Esophagus (tissue), 2 donors: ENCODE data around the gene HOXA3. TPM values are rescaled to one million over a fixed set of nuclear protein-coding genes. Genes with fewer than 3 reads are reported as not detected.

ENCODE experiments used
- H3K27ac ChIP-seq, 2 donors: one replicate each; pipeline ENCODE4 v1.5.1; 2013; ENCODE audit warnings: low read depth in 2 of 2, mild to moderate bottlenecking in 2 of 2, inconsistent platforms in 1 of 2, low read length in 1 of 2, moderate library complexity in 1 of 2
- H3K27me3 ChIP-seq, 2 donors: one replicate each; pipeline ENCODE4 v1.6.1; 2013; ENCODE audit warnings: low read length in 2 of 2, control low read depth in 1 of 2, mild to moderate bottlenecking in 1 of 2; ENCODE audit not compliant: insufficient read depth in 2 of 2, control insufficient read depth in 1 of 2
- H3K36me3 ChIP-seq, 2 donors: one replicate each; pipeline ENCODE4 v1.6.1; 2013; ENCODE audit warnings: low read length in 1 of 2; ENCODE audit not compliant: control insufficient read depth in 2 of 2, insufficient read depth in 2 of 2
- H3K4me1 ChIP-seq, 2 donors: one replicate each; pipeline ENCODE4 v1.6.1; 2013; ENCODE audit warnings: low read length in 1 of 2; ENCODE audit not compliant: control insufficient read depth in 2 of 2, insufficient read depth in 2 of 2
- H3K4me3 ChIP-seq, 2 donors: one replicate each; pipeline ENCODE4 v1.5.1; 2013; ENCODE audit warnings: low read length in 2 of 2, mild to moderate bottlenecking in 2 of 2, low read depth in 1 of 2, moderate library complexity in 1 of 2
- H3K9me3 ChIP-seq, 2 donors: one replicate each; pipeline ENCODE4 v1.6.1; 2013; ENCODE audit warnings: mild to moderate bottlenecking in 2 of 2, low read depth in 1 of 2, low read length in 1 of 2, moderate library complexity in 1 of 2; ENCODE audit not compliant: control insufficient read depth in 2 of 2, insufficient read depth in 1 of 2
- WGBS, 2 donors: extraction: QIAGEN DNeasy Blood & Tissue Kit; methylation state at CpG; one replicate each; pipeline ENCODE4 v1.1.7; 2013; 5-methylcytosine and 5-hydroxymethylcytosine counted together
- polyA plus RNA-seq, 2 donors: library from polyadenylated mRNA; stranded (reverse); fragments of 200-250 nt; gene quantifications; one replicate each; pipeline ENCODE4 v1.2.3, GENCODE V29; 2013
- donor health status: healthy with polysubstance abuse.
- donor health status: Bipolar disorder and iron deficiency.

HOXA3 gene
- polyA plus RNA-seq, 2 donors: 3.3 to 4.3 TPM

DNA sequence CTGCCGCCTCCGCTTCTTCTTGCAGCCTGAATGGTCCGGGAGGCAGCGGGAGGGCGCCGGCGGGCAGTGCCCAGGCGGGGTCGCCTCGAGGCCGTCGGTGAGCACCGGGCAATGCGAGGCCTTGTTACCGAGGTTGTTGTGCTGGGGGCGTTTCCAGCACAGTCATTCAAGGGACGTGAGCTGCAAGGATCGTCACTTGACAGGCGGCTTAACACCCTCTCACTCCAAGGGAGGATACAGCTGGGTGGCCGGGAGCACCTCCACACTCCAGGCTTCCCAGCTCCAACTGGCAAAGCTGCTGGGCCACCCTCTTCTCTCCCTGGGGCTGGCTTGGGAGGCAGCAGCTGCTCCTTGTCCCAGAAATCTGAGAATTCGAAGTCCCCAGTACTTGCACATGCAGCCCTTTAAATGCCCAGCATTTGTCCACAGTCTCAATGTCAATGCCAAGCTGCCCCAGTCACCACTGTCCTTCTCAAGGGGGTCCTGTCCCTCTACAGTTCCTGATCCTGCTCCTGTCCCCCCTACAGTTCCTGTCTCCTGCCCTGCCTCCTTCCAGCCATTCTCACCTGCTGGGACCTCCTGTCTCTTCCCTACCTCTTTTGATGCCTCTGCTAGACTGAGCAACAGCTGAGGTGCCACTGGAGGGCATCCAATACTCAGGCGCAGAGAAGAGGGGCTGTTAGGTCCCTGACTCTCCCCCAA lies 37.1 kb upstream of the HOXA3 start:
- H3K27me3 ChIP-seq: peaks cover 13 to 74% of the 10 kb centered on the region in 2 donors

DNA sequence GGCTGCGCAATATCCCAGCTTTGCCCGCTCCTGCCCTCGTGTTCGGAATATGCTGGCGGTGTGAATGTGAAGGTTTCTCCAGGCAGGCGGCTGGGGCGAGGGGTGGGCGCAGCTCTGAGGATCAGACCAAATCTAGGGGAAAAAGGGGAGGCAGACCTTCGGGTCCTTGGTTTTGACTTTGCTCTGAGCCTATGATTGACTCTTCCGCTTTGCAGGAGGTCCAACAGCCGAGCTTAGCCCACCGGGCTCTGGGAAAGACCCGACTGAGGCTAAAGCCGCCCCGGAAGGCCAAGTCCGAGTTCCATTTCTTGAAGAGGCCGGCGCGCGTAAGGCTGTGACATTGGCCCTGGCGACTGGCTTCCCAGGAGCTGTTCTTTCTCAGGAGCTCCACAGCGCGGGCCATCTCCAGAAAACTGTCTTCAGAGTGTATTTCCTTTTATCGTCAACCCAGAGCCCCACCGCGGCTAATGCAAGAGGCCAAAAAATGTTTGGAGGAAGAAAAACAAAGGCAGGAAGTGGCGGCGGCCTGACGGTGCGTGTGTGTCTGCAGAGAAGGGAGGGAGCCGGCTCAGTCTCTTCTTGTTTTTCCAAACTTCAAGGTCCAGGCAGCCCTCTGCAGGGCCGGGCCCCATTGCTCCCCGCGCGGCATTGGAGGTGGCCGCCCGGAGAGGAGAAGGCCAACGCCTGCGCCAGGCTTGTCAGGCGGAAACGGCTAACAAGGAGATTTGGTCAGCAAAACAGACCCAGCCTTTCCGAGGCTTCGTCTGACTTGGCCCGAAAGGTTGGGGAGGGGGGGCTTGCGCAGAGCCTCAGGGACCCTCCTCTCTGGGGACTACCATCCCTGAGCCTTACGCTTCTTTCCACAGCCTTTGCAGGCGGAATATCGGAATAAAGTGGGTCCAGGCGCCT lies 36.3 kb upstream of the HOXA3 start:
- Histone ChIP-seq H3K27me3 (peaks cover 10 to 80% of the 10 kb centered on the region in 2 donors), H3K9me3 (peaks cover 0 to 6% of the 10 kb centered on the region in 2 donors), H3K36me3 (no peaks in the 10 kb centered on the region), H3K4me1 (peaks cover 23 to 30% of the 10 kb centered on the region in 2 donors), H3K4me3 (peak overlapping the region; percentile 11 to 17), H3K27ac (no peak overlapping the region)
- WGBS, 2 donors: 9% methylated on average over 49 of the region's 49 CpGs

More for the DNA sequence above, 37.1 kb upstream of the HOXA3 start:
- H3K4me1 ChIP-seq: peaks cover 23 to 30% of the 10 kb centered on the region in 2 donors
- H3K36me3 ChIP-seq: no peaks in the 10 kb centered on the region
- no peak overlapping the region for H3K4me3 ChIP-seq
- H3K27ac ChIP-seq: no peak overlapping the region
- WGBS, 2 donors: 12 to 20% methylated on average over 22 of the region's 22 CpGs
- peaks cover 0 to 6% of the 10 kb centered on the region in 2 donors for H3K9me3 ChIP-seq

DNA sequence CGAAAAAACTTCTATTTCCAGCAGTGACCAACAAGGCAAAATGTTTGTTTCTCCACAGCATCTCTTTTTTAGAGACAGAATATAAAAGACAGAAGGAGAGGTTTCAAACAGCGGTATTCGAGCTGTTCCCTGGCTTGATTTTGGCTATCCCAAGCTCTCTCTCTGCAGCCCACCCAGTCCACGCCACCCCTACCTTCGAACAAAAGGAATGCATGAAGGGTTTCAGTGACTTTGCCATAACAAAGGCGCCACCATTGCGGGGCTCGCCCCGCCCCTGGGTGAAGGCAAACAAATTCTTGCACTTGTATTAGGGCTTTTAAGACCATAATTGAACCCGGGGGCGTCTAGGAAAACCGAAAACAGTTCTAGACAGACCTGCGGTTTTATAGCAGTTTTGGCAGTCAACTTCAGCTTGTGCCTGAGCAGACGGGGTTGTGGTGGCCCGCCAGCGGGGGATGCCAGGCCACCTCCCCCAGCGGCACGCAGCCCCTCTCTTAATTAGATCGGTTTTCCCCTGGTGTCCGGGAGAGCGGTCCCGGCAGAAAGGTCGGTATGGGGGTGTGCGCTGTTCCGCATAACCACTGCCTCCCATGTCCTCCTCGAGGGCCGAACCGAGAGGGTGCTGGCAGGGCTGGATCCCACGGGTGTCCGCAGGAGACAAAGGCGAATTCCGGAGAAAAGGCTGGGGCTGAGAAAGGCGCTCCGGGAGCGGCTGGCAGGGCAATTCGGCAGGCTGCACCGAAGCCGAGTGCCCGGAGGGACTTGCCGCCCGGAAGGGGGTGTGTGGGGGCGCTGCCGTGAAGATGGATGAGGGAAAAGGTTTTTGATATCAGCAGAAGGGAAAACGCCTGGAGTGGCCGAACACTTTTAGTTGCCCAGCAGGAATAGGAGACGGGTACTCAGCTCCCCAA lies 35.3 kb upstream of the HOXA3 start:
- H3K4me1 ChIP-seq: peaks cover 26 to 28% of the 10 kb centered on the region in 2 donors
- peaks cover 8 to 79% of the 10 kb centered on the region in 2 donors for H3K27me3 ChIP-seq
- peaks cover 0 to 6% of the 10 kb centered on the region in 2 donors for H3K9me3 ChIP-seq
- H3K27ac ChIP-seq: no peak overlapping the region
- H3K4me3 ChIP-seq: peak overlapping the region in 1 of 2 donors; percentile 2
- H3K36me3 ChIP-seq: no peaks in the 10 kb centered on the region
- 8% methylated on average over 46 of the region's 46 CpGs for WGBS, 2 donors

DNA sequence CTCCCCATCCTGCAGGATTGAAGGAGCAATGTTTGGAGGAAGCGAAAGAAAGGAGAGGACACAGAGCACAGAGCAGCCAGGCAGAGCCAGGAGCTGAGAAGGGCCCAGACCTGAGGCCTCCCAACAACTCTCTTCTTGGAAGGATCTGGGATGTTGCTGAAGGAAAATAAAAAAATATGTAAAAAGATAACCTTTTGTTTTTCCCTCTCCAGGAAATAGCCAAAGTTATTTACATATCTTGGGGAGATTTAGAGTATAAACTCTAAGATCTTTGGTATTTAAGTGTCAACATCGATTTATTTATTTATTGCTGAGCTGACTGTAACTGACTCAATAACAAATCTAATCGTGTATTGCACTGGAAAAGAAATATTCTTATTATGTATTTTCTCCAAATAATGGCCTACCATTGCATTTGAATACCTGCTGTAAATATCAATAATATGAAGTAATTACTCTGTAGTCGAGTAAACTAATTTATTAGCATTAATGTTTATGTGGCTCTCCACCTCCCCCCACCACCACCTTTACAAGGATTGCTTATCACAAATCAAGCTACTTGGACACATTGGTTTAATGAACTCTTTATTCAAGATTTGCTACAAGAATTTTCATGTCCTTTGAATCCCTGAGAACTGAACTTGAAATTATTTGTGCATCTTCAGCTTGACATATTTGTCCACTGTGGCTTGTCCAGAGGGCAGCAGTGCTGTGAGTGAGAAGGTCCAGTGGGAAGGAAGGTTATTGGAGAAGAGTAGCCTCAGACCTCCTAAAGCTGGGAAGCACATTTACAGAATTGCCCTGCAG lies 34.5 kb upstream of the HOXA3 start:
- no peaks in the 10 kb centered on the region for H3K36me3 ChIP-seq
- no peak overlapping the region for H3K27ac ChIP-seq
- H3K9me3 ChIP-seq: peaks cover 0 to 6% of the 10 kb centered on the region in 2 donors
- 28 to 48% methylated on average over 4 of the region's 4 CpGs for WGBS, 2 donors
- H3K4me1 ChIP-seq: peaks cover 21 to 23% of the 10 kb centered on the region in 2 donors
- no peak overlapping the region for H3K4me3 ChIP-seq
- H3K27me3 ChIP-seq: peaks cover 11 to 78% of the 10 kb centered on the region in 2 donors

DNA sequence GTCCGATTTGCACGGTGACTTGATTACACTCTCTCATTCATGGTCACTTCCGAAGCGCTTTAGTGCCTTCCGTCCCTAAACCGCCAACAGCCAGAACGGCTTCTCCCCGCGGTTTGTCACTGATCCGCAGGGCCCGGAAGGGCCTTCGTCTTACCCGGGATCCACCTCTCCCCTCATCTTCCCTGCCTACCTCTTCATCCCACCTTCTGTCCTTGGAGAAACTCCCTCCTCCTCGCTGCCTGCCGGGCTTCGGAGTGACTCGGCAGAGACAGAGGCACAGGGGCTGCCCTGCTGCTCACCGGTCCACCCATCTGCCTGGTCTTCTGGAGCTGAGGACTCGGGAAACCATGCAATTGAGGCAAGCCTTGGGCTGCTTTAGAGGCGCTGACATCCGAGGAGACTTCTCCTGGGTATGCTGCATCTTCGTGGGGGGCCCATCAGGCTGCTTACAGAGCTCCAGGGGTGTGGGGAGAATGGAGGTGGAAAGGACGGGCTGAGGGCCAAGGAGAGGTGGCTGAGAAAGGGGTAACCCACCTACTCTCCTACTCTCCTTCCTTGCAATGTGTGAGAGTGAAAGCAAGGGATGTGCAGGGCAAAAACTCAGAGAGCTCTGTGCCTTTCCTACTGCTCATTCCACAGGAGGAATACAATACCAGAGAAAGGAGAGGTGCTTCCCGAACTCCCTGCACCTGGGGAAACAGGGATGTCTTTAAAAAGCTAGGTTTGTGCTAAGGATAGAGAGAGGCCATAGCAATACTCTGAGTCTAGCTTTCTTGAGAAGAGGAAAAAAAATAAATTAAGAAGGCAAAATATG lies 33.7 kb upstream of the HOXA3 start:
- Histone ChIP-seq H3K27ac (no peak overlapping the region), H3K4me1 (peaks cover 20 to 23% of the 10 kb centered on the region in 2 donors)
- WGBS, 2 donors: 12 to 15% methylated on average over 24 of the region's 24 CpGs

DNA sequence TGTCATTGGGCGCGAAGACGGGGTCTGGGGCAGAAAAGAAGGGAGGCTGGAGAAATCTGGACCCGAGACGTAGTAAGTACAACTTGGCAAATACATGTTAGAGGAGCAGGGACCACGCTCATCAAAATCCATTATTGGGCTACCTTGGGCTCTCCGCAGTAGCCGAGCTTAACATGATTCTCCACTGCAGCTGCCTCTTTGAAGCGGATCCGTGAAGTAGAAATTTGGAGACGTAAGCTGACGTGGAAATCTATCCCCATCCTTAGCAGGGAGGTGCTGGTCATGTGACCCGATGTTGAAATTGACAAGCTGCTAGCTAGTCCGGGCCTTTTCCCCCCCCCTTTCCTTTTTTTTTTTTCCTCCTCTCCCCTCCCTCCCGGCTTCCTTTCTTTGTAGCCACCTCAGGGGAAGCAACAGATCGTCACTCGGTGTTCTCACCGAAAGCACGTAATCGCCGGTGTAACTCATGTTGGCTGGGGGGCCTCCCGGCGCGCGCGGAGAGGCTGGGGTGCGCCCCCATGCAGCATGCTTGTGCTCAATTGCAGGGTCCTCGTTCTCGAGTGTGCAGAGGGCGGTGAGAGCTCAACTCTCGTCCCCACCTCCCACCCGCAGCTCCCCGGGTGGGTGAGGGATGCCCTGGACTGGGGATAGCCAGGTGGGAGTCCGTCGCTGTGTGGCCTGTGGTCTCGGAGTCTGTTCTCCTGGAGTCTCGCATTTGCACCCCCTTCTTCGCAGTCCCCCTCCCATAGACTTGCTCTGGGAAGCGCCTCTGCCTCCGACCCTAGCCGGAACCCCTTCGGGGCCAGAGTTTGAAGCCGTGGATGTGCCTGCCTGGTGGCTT lies 32.9 kb upstream of the HOXA3 start, which contains the start of gene HOXA11:
Gene HOXA11, minus strand, starts transcription at position 220 of the 841 bp plus-strand sequence. Its CDS starts 88 bp downstream, at position 132.
- Histone ChIP-seq H3K4me1 (peaks cover 19 to 23% of the 10 kb centered on the region in 2 donors), H3K4me3 (peak within 1 kb of the TSS; percentile 33 to 44), H3K27ac (no peak within 1 kb of the TSS), H3K36me3 (no peaks in the 10 kb centered on the region), H3K9me3 (peaks cover 0 to 6% of the 10 kb centered on the region in 2 donors), H3K27me3 (peaks cover 7 to 71% of the 10 kb centered on the region in 2 donors)
- WGBS, 2 donors: 9 to 12% methylated on average over 43 of the region's 43 CpGs

More for the DNA sequence above, 33.7 kb upstream of the HOXA3 start:
- H3K9me3 ChIP-seq: peaks cover 0 to 6% of the 10 kb centered on the region in 2 donors
- H3K27me3 ChIP-seq: peaks cover 4 to 73% of the 10 kb centered on the region in 2 donors
- no peak overlapping the region for H3K4me3 ChIP-seq
- no peaks in the 10 kb centered on the region for H3K36me3 ChIP-seq

DNA sequence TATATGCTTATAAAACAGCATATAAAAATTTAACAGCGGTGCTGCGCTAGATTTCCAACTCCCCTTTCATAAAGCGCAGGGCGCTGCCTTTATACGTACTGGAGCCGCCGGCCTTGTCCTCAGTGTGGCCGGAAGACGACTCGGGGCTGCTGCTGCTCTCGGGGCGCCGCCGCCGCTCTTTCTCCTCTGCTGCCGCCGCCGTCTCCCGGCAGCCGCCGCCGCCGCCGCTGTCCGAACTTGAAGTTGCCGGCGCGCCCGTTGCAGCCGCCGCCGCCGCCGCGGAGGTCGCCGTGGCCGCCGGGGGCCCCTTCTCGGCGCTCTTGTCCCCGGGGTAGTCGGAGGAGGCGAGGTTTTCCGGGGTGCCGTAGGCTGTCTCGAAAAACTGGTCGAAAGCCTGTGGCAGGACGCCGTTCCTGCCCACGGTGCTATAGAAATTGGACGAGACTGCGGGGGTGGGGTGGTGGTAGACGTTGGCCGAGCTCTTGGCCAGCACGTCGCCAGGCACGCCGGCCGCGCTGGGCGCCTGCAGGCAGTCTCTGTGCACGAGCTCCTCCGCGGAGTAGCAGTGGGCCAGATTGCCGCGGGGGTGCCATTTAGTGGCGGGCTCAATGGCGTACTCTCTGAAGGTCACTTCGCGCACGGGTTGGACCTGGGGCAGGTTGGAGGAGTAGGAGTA lies 32.1 kb upstream of the HOXA3 start:
- no peak overlapping the region for H3K27ac ChIP-seq
- peaks cover 19 to 25% of the 10 kb centered on the region in 2 donors for H3K4me1 ChIP-seq
- peaks cover 7 to 76% of the 10 kb centered on the region in 2 donors for H3K27me3 ChIP-seq

More for the DNA sequence above, 32.1 kb upstream of the HOXA3 start:
- Histone ChIP-seq H3K9me3 (peaks cover 0 to 3% of the 10 kb centered on the region in 2 donors), H3K36me3 (no peaks in the 10 kb centered on the region), H3K4me3 (peak overlapping the region; percentile 33 to 44)
- WGBS, 2 donors: 2 to 3% methylated on average over 65 to 72 of the region's 72 CpGs
